GM23248 (cell line): ENCODE results near the gene PRSS48. TPM values are rescaled to one million over a fixed set of nuclear protein-coding genes. Genes with fewer than 3 reads are reported as not detected.
A peak's percentile ranks its signal among the peaks of the same experiment; 100 is the strongest.

ENCODE experiments used
- DNase-seq: peaks from one replicate; pipeline ENCODE4 v3.0.0-alpha.2; 2015
- H2AFZ ChIP-seq: fragments of 200-600 bp; sonication (generic); 2 replicates; pipeline ENCODE4 v1.6.1; 2016; ENCODE audit warnings: antibody characterized with exemption
- H3F3A ChIP-seq: fragments of 200-600 bp; sonication (generic); 2 replicates; pipeline ENCODE4 v1.6.1; 2016; ENCODE audit warnings: mild to moderate bottlenecking, antibody characterized with exemption, mixed run types; ENCODE audit not compliant: insufficient read depth
- H3K27ac ChIP-seq: fragments of 200-600 bp; sonication (generic); 2 replicates; pipeline ENCODE4 v1.5.1; 2016; ENCODE audit warnings: mild to moderate bottlenecking
- H3K27me3 ChIP-seq: fragments of 200-600 bp; sonication (generic); replicated peaks from 2 replicates; pipeline ENCODE4 v1.6.1; 2016; ENCODE audit warnings: mild to moderate bottlenecking; ENCODE audit not compliant: insufficient read depth
- H3K36me3 ChIP-seq: fragments of 200-600 bp; sonication (generic); 2 replicates; pipeline ENCODE4 v1.6.1; 2016; ENCODE audit warnings: low read depth, mild to moderate bottlenecking
- H3K4me1 ChIP-seq: fragments of 200-600 bp; sonication (generic); 2 replicates; pipeline ENCODE4 v1.6.1; 2016; ENCODE audit warnings: mild to moderate bottlenecking; ENCODE audit not compliant: insufficient read depth
- H3K4me2 ChIP-seq: fragments of 200-600 bp; sonication (generic); one replicate; pipeline ENCODE4 v1.6.1; 2016; ENCODE audit warnings: mild to moderate bottlenecking; ENCODE audit not compliant: unreplicated experiment
- H3K4me3 ChIP-seq: fragments of 200-600 bp; sonication (generic); 2 replicates; pipeline ENCODE4 v1.5.1; 2016; ENCODE audit warnings: mild to moderate bottlenecking
- H3K79me2 ChIP-seq: fragments of 200-600 bp; sonication (generic); 2 replicates; pipeline ENCODE4 v1.6.1; 2016; ENCODE audit warnings: mild to moderate bottlenecking; ENCODE audit not compliant: insufficient read depth
- H3K9ac ChIP-seq: fragments of 200-600 bp; sonication (generic); 2 replicates; pipeline ENCODE4 v1.6.1; 2016; ENCODE audit warnings: mild to moderate bottlenecking
- H3K9me2 ChIP-seq: fragments of 200-600 bp; sonication (generic); 2 replicates; pipeline ENCODE4 v1.6.1; 2016; ENCODE audit warnings: mixed run types, mild to moderate bottlenecking, moderate library complexity; ENCODE audit not compliant: insufficient read depth
- H3K9me3 ChIP-seq: fragments of 200-600 bp; sonication (generic); one replicate; pipeline ENCODE4 v1.6.1; 2017; ENCODE audit warnings: low read depth
- H4K20me1 ChIP-seq: fragments of 200-600 bp; sonication (generic); 2 replicates; pipeline ENCODE4 v1.6.0; 2016; ENCODE audit not compliant: insufficient read depth
- EZH2 ChIP-seq: fragments of 200-600 bp; sonication (generic); IDR thresholded peaks from 2 replicates; pipeline ENCODE4 v1.6.1; 2018; ENCODE audit warnings: antibody characterized with exemption, mild to moderate bottlenecking; ENCODE audit not compliant: insufficient read depth, poor library complexity, severe bottlenecking
- EZH2phosphoT487 ChIP-seq: fragments of 200-600 bp; sonication (generic); IDR thresholded peaks from 2 replicates; pipeline ENCODE4 v1.6.1; 2018; ENCODE audit warnings: antibody characterized with exemption, moderate library complexity, mild to moderate bottlenecking, low read depth; ENCODE audit not compliant: insufficient read depth
- WGBS, 2 experiments: methylation state at CpG; one replicate each; pipeline ENCODE4 v1.1.6; 2015 to 2017; ENCODE audit warnings: low lambda C conversion rate in 2 of 2, low coverage in 1 of 2; ENCODE audit errors: missing lambda C conversion rate in 2 of 2; 5-methylcytosine and 5-hydroxymethylcytosine counted together
- in situ Hi-C: fragments of 300-500 bp; cut with MboI; formaldehyde crosslinking; loops from 2 replicates; pipeline ENCODE4 v1.15.0; 2020
- polyA plus RNA-seq: library from polyadenylated mRNA; unstranded; fragments of >200 nt; fragmentation: Nextera tagmentation; extraction: Ambion mirVana; gene quantifications from 2 replicates; pipeline ENCODE4 v1.2.1, GENCODE V29; 2016
- total RNA-seq: library from RNA; depleted of rRNA; stranded (reverse); fragments of >200 nt; shearing (Covaris generic); gene quantifications from 2 replicates; pipeline ENCODE4 v1.2.3, GENCODE V29; 2014

The PRSS48 gene
- total and polyA plus RNA-seq, 2 experiments from 2014 or later = not detected

DNA sequence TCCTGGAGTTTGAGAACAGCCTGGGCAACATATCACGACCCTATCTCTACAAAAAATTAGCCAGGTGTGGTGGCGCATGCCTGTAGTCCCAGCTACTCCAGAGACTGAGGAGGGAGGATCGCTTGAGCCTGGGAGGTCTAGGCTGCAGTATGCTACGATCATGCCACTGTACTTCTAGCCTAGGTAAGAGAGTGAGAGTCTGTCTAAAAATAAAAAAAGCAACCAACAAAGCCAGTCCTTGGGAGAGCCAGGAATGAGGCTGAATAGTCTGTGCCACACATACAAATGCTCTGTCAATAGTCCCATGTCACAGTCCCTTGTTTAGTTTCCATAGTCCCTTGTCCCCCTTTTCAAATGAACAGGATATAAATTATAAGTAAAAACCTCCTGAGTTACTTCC, 19.3 kb upstream of the PRSS48 start:
- Histone ChIP-seq H3F3A (no peaks in the 10 kb centered on the region), H3K27ac (no peak overlapping the region), H3K9me3 (no peaks in the 10 kb centered on the region), H3K27me3 (no peaks in the 10 kb centered on the region), H3K4me1 (no peaks in the 10 kb centered on the region), H3K9ac (no peak overlapping the region), H3K4me2 (no peak overlapping the region), H3K4me3 (no peak overlapping the region), H3K79me2 (no peaks in the 10 kb centered on the region), H2AFZ (no peak overlapping the region), H4K20me1 (no peaks in the 10 kb centered on the region), H3K36me3 (no peaks in the 10 kb centered on the region), H3K9me2 (no peaks in the 10 kb centered on the region)
- TF ChIP-seq EZH2phosphoT487 (no peak), EZH2 (no peak)
- WGBS, 2 experiments = 90 to 94% methylated on average over 4 of the region's 4 CpGs
- DNase-seq = no peak
- in situ Hi-C loops = no loop called here

DNA sequence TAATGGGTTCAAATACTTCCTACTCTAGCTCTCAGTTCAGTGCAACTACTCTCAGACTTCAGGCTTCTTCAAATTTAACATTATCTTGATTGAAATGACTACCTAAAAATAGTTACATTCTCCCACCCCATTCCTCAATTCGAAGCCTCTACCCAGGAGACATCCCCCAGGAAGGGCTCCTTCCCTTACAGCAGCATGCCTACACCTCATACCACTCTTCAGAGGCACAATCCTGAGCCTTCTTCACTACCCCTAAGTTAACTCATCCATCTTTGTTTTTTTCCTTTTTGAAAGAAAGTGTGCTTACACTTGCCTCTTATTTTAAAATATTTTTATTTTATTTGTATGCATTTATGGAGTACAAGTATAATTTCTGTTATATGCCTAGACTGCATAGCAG, 17.2 kb upstream of the PRSS48 start:
- Histone ChIP-seq H3K79me2 (no peaks in the 10 kb centered on the region), H3K9me2 (no peaks in the 10 kb centered on the region), H3F3A (no peaks in the 10 kb centered on the region), H3K27me3 (no peaks in the 10 kb centered on the region), H3K9ac (no peak overlapping the region), H4K20me1 (no peaks in the 10 kb centered on the region), H3K9me3 (no peaks in the 10 kb centered on the region), H3K4me3 (no peak overlapping the region), H3K4me2 (no peak overlapping the region), H2AFZ (no peak overlapping the region), H3K27ac (no peak overlapping the region), H3K4me1 (no peaks in the 10 kb centered on the region), H3K36me3 (no peaks in the 10 kb centered on the region)
- 36 to 62% methylated on average over 1 of the region's 1 CpG for WGBS, 2 experiments
- in situ Hi-C loops = no loop called here
- TF ChIP-seq EZH2 (no peak), EZH2phosphoT487 (no peak)
- DNase-seq = no peak

- H3K27ac ChIP-seq = no peak overlapping the region
- peak; percentile 54 for DNase-seq
- H3K4me3 ChIP-seq = no peak overlapping the region
- in situ Hi-C loops = no loop called here
- no peaks in the 10 kb centered on the region for H4K20me1 ChIP-seq
- TF ChIP-seq EZH2 = no peak
- no peak for TF ChIP-seq EZH2phosphoT487
- no peaks in the 10 kb centered on the region for H3K9me2 ChIP-seq
- no peak overlapping the region for H3K4me2 ChIP-seq
- H3K36me3 ChIP-seq = no peaks in the 10 kb centered on the region
- H3K9ac ChIP-seq = no peak overlapping the region
- no peaks in the 10 kb centered on the region for H3K27me3 ChIP-seq
- no peaks in the 10 kb centered on the region for H3K79me2 ChIP-seq
- no peaks in the 10 kb centered on the region for H3K9me3 ChIP-seq
- no peaks in the 10 kb centered on the region for H3K4me1 ChIP-seq
- no peak overlapping the region for H2AFZ ChIP-seq
- 79 to 89% methylated on average over 2 of the region's 2 CpGs for WGBS, 2 experiments
- H3F3A ChIP-seq = no peaks in the 10 kb centered on the region
Observed at GRCh38 chr4:151260526-151260925, 16.4 kb upstream of the PRSS48 start.

GRCh38 chr4:151263455-151263854, 13.5 kb upstream of the PRSS48 start:
- H3F3A ChIP-seq = peaks cover 4% of the 10 kb centered on the region; the same call in 1 of the 2 replicates
- no peaks in the 10 kb centered on the region for H3K79me2 ChIP-seq
- H2AFZ ChIP-seq = no peak overlapping the region
- H3K9me3 ChIP-seq = no peaks in the 10 kb centered on the region
- no peak overlapping the region for H3K27ac ChIP-seq
- 0 out of 2 replicates have a peak, but pooled peaks cover 8% of the 10 kb centered on the region for H3K4me1 ChIP-seq
- H4K20me1 ChIP-seq = no peaks in the 10 kb centered on the region
- H3K9ac ChIP-seq = no peak overlapping the region
- H3K36me3 ChIP-seq = no peaks in the 10 kb centered on the region
- 64 to 68% methylated on average over 2 of the region's 2 CpGs for WGBS, 2 experiments
- no peaks in the 10 kb centered on the region for H3K9me2 ChIP-seq
- DNase-seq = no peak
- no peaks in the 10 kb centered on the region for H3K27me3 ChIP-seq
- in situ Hi-C loops = no loop called here
- TF ChIP-seq EZH2 = no peak
- no peak for TF ChIP-seq EZH2phosphoT487
- H3K4me2 ChIP-seq = no peak overlapping the region
- no peak overlapping the region for H3K4me3 ChIP-seq

DNA sequence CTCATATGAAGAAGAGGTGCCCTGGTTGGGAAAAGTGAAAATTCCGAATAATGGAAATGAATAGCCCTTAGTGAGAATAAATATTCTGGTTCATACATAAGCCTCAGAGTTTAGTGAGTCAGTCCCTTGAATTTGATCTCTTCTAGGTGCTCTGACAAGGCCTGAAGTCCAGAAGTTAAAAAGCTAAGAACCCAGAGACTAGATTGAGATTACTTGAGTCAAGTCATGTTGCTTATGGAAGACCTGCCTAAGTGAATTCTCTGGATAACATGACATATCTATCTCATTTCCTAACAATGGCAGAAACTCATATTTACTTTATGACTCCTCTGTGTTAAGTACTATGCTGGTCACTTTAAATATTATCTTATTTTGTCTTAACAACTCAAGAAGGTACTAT, 10.5 kb upstream of the PRSS48 start:
- Histone ChIP-seq H3K27me3 (no peaks in the 10 kb centered on the region), H3F3A (peaks cover 4% of the 10 kb centered on the region; the same call in 1 of the 2 replicates), H2AFZ (no peak overlapping the region), H3K27ac (no peak overlapping the region), H4K20me1 (no peaks in the 10 kb centered on the region), H3K4me1 (0 out of 2 replicates have a peak, but pooled peaks cover 8% of the 10 kb centered on the region), H3K4me2 (no peak overlapping the region), H3K36me3 (no peaks in the 10 kb centered on the region), H3K9me3 (no peaks in the 10 kb centered on the region), H3K9me2 (no peaks in the 10 kb centered on the region), H3K79me2 (no peaks in the 10 kb centered on the region), H3K4me3 (no peak overlapping the region), H3K9ac (no peak overlapping the region)
- in situ Hi-C loops = no loop called here
- TF ChIP-seq EZH2phosphoT487 (no peak), EZH2 (no peak)
- peak; percentile 22 for DNase-seq
- whole genome bisulfite sequencing, 2 experiments = 68 to 71% methylated on average over 1 of the region's 1 CpG
